ENCODE results near the gene PTDSS2.
A peak's percentile ranks its signal among the peaks of the same experiment; 100 is the strongest.

PTDSS2 gene

DNA sequence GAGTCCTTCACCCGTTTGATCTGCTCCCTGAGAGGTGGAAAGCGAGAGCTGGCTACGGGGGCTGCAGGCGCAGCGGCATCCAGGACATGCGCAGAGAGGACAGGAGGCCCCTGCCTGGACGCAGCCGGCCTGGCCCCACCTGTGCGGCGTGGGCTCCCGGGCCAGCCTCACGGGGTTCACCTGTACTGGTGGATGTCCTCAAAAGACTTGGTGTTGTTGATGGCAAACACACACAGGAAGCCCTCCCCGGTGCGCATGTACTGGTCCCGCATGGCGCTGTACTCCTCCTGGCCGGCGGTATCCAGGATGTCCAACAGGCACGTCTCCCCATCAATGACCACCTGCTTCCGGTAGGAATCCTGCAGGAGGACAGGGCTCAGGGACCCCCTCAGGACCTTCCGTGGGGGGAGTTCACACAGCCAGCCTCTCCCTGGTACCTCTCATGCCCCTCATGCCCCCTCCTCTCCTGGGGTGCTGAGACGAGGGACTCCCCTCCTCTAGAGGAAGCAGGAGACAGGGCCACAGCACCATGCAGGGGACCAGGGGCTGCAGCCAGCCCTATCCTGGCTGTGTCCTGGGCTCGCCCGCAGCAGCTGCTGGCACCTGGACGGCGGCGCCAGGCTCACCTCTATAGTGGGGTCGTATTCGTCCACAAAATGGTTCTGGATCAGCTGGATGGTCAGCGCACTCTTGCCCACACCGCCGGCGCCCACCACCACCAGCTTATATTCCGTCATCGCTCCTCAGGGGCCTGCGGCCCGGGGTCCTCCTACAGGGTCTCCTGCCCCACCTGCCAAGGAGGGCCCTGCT, 83.7 kb downstream of the PTDSS2 start:
- DNase-seq: no peak

GRCh38 chr11:534396-535209, 84.5 kb downstream of the PTDSS2 start:
- peak; percentile 45 for DNase-seq

DNA sequence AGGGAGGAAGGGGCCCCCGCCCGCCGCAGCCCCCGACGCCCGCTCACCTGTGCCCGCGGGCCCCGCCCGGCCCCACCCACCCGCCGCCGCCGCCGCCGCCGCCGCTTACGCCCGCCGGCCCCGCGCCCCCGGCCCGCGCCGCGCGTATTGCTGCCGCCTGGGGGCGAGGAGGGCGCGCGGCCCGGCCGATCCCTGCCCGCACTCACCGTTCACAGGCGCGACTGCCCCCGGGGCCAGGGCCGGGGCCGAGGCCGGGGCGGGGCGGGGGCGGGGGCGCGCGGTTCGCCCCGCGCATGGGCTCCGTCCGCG, 85.1 kb downstream of the PTDSS2 start:
- no peak for DNase-seq

DNA sequence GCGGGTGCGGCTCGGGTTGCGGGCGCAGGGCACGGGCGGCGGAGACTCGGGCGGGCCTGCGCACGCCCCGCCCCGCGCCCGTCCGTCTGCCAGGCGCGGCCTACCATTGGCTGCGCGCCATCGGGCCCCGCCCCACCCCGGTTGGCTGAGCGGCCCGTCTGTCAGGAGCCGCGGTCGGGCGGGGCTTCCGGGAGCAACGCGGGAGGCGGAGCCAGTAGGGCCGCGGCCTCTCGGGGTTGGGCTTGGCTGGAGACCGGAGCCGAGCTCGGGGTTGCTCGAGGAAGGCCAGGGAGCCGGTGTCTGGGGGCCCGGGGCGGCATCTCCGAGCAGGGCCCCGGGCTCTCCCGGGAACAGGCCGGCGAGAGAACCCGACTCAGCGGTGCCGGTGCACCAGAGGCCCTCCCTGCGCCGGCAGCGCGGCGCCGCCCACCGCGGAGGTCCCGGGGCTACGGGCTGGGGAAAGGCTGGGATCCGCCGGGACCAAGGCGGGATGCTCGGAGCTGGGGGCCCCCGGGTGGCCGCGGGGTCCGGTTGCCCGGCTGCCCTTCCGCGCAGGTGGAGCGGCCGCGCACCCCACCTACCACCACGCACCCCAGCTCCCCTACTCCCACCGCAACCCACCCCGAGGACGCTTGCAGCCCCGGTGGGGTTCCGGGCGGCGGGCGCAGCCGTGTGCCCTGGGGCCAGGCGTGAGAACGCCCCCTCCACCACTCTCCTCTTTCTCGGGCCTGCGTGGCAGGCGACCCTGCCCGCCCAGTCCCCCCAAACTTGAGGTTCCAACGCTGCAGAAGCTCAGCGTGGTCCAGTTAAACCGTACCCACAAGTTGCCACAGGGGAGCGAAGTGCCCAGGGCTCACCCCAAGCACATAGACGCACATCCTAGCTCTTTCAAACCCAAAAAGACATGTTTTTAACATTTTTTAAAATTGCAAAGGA, 85.7 kb downstream of the PTDSS2 start, which contains the start of gene HRAS:
HRAS (minus strand) TSS at position 58 of the 936 bp plus-strand sequence.
- DNase-seq: peak; percentile 94

- peak; percentile 90 for DNase-seq
These were observed 87.0 kb downstream of the PTDSS2 start, which contains the start of gene LRRC56 for GRCh38 chr11:536841-537621. TSS of gene LRRC56 (plus strand) at chr11:537527. CDS start at chr11:540685, 3,158 bp downstream.

GRCh38 chr11:537622-538430, 87.7 kb downstream of the PTDSS2 start:
- no peak for DNase-seq

GRCh38 chr11:538431-539051, 88.5 kb downstream of the PTDSS2 start:
- DNase-seq: no peak

- DNase-seq: no peak
These were observed 89.9 kb downstream of the PTDSS2 start for GRCh38 chr11:539971-540481.

Data from activated CD4-positive, alpha-beta T cell treated with anti-CD3 and anti-CD28 coated beads, Interleukin-2, amount 50 U/mL, for 16 hours (primary cell).